ENCODE results near the gene SRPX2.

SRPX2 gene

GRCh38 chrX:100658941-100659381 lies 15.0 kb downstream of the SRPX2 start:
- POLR2A ChIA-PET (ENCODE audit: low non-redundant PET): no interaction called here
- TF ChIP-seq CTCF (conservative IDR thresholded peaks at IDR 0.05; ENCODE audit: low read depth): no peak
- DNase-seq (ENCODE audit: low spot score): no peak
- no peak overlapping the region for H3K27ac ChIP-seq
- CTCF ChIA-PET: no interaction called here

DNA sequence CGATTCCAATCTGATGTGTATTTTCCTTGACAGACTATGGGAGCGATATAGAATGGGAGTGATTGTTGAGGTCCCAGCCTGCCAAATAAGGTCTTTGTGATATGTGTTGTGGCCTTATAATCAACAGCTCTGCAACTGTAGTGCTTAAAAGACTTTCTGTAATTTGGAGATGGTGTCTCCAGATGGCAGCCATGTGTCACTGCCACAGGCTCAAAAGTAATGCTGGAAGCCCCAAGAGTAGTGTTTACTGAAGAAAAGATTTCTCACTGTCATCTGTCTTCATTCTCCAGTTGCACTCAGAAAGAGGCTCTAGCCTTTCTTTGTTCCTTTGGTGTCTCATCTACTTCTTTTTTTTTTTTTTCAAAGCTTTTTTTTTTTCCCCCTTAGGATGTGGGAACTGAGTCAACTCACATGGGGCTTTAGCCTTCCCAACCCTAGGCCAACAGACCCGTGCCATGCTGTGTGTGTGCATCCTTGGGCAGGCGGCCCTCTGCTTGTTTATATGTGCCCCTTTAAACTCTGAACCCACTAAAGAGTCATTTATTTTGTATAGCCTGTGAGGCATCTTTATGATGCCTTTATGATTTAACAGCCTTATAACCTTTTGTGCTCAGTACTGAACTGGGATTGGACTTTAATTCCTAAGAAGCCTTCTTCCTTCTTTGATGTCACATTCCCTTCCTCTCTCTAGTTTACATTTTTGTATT lies 15.6 kb downstream of the SRPX2 start:
- DNase-seq (ENCODE audit: low spot score): no peak
- H3K27ac ChIP-seq: no peak overlapping the region
- ChIA-PET POLR2A (ENCODE audit: low non-redundant PET) (no interaction called here), CTCF (no interaction called here)
- no peak for TF ChIP-seq CTCF (conservative IDR thresholded peaks at IDR 0.05; ENCODE audit: low read depth)

DNA sequence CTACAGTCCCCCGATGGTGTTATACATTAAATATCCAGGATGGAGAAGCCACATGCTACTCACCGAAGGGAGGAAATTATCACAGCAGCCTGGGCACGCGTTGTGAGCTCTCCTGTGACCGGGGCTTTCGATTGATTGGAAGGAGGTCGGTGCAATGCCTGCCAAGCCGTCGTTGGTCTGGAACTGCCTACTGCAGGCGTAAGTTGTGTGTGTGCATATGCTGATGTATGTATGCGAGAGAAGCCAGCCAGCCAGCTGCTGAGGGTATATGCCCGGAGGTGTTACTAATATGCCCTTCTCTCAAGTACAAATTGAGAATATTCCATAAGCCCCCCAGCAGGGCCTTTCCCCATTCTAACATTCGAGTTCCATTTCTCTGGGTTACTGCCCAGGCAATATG lies 18.2 kb downstream of the SRPX2 start:
- no peak overlapping the region for H3K27ac ChIP-seq
- ChIA-PET CTCF (no interaction called here), POLR2A (ENCODE audit: low non-redundant PET) (no interaction called here)
- no peak for DNase-seq (ENCODE audit: low spot score)
- TF ChIP-seq CTCF (conservative IDR thresholded peaks at IDR 0.05; ENCODE audit: low read depth): no peak

GRCh38 chrX:100662796-100663195 lies 18.8 kb downstream of the SRPX2 start:
- POLR2A ChIA-PET (ENCODE audit: low non-redundant PET): interaction anchor here (0.6 kb wide), 1 partner anchor 66 kb away, joined by 4 read pairs; no protein-coding TSS in a partner anchor
- no peak for DNase-seq (ENCODE audit: low spot score)
- CTCF ChIA-PET: interaction anchor here (0.6 to 0.7 kb wide), 2 partner anchors 26 to 158 kb away, joined by 3 read pairs; partner anchors contain the start of genes CSTF2 and TSPAN6

DNA sequence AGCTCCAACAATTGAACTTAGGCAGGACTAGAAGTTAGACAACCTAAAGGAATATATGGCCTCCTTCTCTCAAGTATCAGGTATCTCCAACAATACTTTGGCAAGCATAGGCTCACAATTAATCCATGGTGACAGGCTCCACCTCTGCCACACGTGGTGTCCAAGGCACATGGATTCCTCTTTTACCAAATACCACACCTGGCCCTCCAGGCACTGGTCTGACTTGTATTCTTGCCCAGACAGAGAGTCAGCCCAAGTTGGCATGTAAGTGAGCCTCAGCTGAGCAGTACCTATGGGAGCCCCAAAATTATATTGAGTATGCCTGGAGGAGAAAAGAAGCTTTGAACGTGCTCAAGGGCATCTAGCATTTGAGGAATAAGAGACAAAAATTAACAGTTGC lies 19.6 kb downstream of the SRPX2 start:
- DNase-seq (ENCODE audit: low spot score): no peak
- no peak for TF ChIP-seq CTCF (conservative IDR thresholded peaks at IDR 0.05; ENCODE audit: low read depth)
- ChIA-PET POLR2A (ENCODE audit: low non-redundant PET) (no interaction called here), CTCF (interaction anchor here (0.6 kb wide), 1 partner anchor 11 kb away, joined by 3 read pairs; no protein-coding TSS in a partner anchor)
- no peak overlapping the region for H3K27ac ChIP-seq

More at GRCh38 chrX:100662796-100663195, 18.8 kb downstream of the SRPX2 start:
- no peak for TF ChIP-seq CTCF (conservative IDR thresholded peaks at IDR 0.05; ENCODE audit: low read depth)
- H3K27ac ChIP-seq: no peak overlapping the region

GRCh38 chrX:100672966-100673365 lies 29.0 kb downstream of the SRPX2 start:
- H3K27ac ChIP-seq: no peak overlapping the region
- TF ChIP-seq CTCF (conservative IDR thresholded peaks at IDR 0.05; ENCODE audit: low read depth): no peak
- no peak for DNase-seq (ENCODE audit: low spot score)
- ChIA-PET POLR2A (ENCODE audit: low non-redundant PET) (no interaction called here), CTCF (interaction anchor here (0.6 to 2.7 kb wide), 2 partner anchors 37 to 96 kb away, joined by 3 to 24 read pairs; no protein-coding TSS in a partner anchor)
